Suprapubic skin (tissue), 4 donors: ENCODE results near the gene LTBP3. TPM values are rescaled to one million over a fixed set of nuclear protein-coding genes. Genes with fewer than 3 reads are reported as not detected.

Source experiments
- DNase-seq, 2 donors: peaks; one replicate each; pipeline ENCODE4 v3.0.0-alpha.2; 2019; ENCODE audit warnings: low spot score in 2 of 2
- H3K27ac ChIP-seq: fragments of 200-600 bp; sonication (generic); one replicate; pipeline ENCODE4 v1.5.1; 2019
- H3K27me3 ChIP-seq: fragments of 200-600 bp; sonication (generic); one replicate; pipeline ENCODE4 v1.5.1; 2019
- H3K36me3 ChIP-seq: fragments of 200-600 bp; sonication (generic); one replicate; pipeline ENCODE4 v1.5.1; 2019
- H3K4me1 ChIP-seq: fragments of 200-600 bp; sonication (generic); one replicate; pipeline ENCODE4 v1.5.1; 2019
- H3K4me3 ChIP-seq: fragments of 200-600 bp; sonication (generic); one replicate; pipeline ENCODE4 v1.5.1; 2019; ENCODE audit warnings: mild to moderate bottlenecking
- H3K9me3 ChIP-seq: fragments of 200-600 bp; sonication (generic); one replicate; pipeline ENCODE4 v1.5.1; 2019
- EP300 ChIP-seq: sonication (generic); formaldehyde crosslinking; IDR thresholded peaks from one replicate; pipeline ENCODE4 v1.6.1; 2017; ENCODE audit warnings: antibody characterized with exemption
- POLR2A ChIP-seq, 2 donors: fragments of 450-650 bp; IDR thresholded peaks; one replicate each; pipeline ENCODE4 v1.6.1; 2017; ENCODE audit warnings: antibody characterized with exemption in 2 of 2, mild to moderate bottlenecking in 2 of 2, moderate library complexity in 2 of 2
- POLR2AphosphoS5 ChIP-seq, 3 donors: sonication (generic); formaldehyde crosslinking; IDR thresholded peaks; one replicate each; pipeline ENCODE4 v1.6.1; 2017; ENCODE audit warnings: antibody characterized with exemption in 3 of 3
- WGBS: methylation state at CpG from one replicate; pipeline ENCODE4 v1.1.5; 2018; 5-methylcytosine and 5-hydroxymethylcytosine counted together
- total RNA-seq, 4 donors: library from RNA; depleted of rRNA; stranded (reverse); fragments of >200 nt; gene quantifications; one replicate each; pipeline ENCODE4 v1.1.0, GENCODE V29; 2016
- TF ChIP-seq, protein P1 (sequence below), 2 donors: fragments of 200-600 bp in 1 of 2; fragments of 450-650 bp in 1 of 2; sonication (generic) in 1 of 2; IDR thresholded peaks; one replicate each; pipeline ENCODE4 v1.5.1; 2016 to 2019; ENCODE audit warnings: antibody characterized with exemption in 2 of 2, mild to moderate bottlenecking in 1 of 2, moderate library complexity in 1 of 2

Gene LTBP3
- total RNA-seq, 4 donors from 2014 or later = 65.1 to 86.7 (median 71.0) TPM

DNA sequence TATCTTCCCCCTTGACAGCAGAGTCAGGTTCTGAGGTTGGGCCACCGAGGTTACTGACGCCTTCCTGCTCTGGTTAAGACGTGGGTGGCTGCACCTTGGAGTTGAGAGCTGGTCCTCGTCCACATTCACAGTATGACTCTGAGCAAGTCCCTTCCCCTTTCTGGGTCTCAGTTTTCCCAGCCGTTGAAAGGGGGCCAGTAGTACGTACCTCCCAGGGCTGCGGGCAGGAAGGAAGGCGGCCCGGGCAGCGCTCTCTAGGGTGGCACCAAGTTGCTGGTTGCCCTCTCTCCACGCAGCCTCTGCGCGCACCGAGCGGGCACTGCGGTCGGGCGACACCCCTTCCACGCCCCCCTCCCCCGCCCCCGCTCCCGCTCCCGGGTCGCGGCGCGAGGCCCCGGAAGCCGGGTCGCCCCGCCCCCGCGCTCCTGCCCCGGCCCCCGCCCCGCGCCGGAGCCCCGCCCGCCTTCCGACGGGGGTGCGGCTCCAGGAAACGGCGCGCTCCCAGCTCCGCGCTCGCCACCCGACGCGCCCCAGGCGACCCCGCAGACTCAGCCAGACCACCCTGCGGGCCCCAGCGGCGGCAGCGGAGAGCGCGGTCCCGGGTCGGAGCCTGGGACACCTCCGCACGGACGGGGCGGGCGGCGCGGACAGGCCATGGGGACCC is 17.5 kb upstream of the LTBP3 start, which contains the start of gene EHBP1L1:
Gene EHBP1L1, plus strand, starts transcription at position 486 of the 664 bp plus-strand sequence. CDS start 250 bp downstream, outside the sequence.
- TF ChIP-seq POLR2AphosphoS5 (IDR thresholded peaks at IDR 0.05) = no peak
- TF ChIP-seq EP300 = no peak
- Histone ChIP-seq H3K27ac (peak within 1 kb of the TSS; percentile 89), H3K9me3 (no peaks in the 10 kb centered on the region), H3K4me3 (peak within 1 kb of the TSS; percentile 94), H3K36me3 (peaks cover 19% of the 10 kb centered on the region), H3K4me1 (peaks cover 74% of the 10 kb centered on the region), H3K27me3 (no peaks in the 10 kb centered on the region)
- WGBS = 3% methylated on average over 6 of the region's 69 CpGs
- no peak for DNase-seq

GRCh38 chr11:65574811-65575567 is 16.8 kb upstream of the LTBP3 start:
- DNase-seq = no peak
- Histone ChIP-seq H3K27me3 (no peaks in the 10 kb centered on the region), H3K9me3 (no peaks in the 10 kb centered on the region), H3K36me3 (peaks cover 12% of the 10 kb centered on the region), H3K4me3 (peak overlapping the region; percentile 94), H3K27ac (peak overlapping the region; percentile 89), H3K4me1 (peaks cover 74% of the 10 kb centered on the region)
- WGBS = 18% methylated on average over 13 of the region's 28 CpGs
- TF ChIP-seq, protein P1, sequence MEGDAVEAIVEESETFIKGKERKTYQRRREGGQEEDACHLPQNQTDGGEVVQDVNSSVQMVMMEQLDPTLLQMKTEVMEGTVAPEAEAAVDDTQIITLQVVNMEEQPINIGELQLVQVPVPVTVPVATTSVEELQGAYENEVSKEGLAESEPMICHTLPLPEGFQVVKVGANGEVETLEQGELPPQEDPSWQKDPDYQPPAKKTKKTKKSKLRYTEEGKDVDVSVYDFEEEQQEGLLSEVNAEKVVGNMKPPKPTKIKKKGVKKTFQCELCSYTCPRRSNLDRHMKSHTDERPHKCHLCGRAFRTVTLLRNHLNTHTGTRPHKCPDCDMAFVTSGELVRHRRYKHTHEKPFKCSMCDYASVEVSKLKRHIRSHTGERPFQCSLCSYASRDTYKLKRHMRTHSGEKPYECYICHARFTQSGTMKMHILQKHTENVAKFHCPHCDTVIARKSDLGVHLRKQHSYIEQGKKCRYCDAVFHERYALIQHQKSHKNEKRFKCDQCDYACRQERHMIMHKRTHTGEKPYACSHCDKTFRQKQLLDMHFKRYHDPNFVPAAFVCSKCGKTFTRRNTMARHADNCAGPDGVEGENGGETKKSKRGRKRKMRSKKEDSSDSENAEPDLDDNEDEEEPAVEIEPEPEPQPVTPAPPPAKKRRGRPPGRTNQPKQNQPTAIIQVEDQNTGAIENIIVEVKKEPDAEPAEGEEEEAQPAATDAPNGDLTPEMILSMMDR (IDR thresholded peaks at IDR 0.05) = no peak
- TF ChIP-seq POLR2AphosphoS5 (IDR thresholded peaks at IDR 0.05) = no peak
- no peak for TF ChIP-seq POLR2A (IDR thresholded peaks at IDR 0.05)
- TF ChIP-seq EP300 = no peak

DNA sequence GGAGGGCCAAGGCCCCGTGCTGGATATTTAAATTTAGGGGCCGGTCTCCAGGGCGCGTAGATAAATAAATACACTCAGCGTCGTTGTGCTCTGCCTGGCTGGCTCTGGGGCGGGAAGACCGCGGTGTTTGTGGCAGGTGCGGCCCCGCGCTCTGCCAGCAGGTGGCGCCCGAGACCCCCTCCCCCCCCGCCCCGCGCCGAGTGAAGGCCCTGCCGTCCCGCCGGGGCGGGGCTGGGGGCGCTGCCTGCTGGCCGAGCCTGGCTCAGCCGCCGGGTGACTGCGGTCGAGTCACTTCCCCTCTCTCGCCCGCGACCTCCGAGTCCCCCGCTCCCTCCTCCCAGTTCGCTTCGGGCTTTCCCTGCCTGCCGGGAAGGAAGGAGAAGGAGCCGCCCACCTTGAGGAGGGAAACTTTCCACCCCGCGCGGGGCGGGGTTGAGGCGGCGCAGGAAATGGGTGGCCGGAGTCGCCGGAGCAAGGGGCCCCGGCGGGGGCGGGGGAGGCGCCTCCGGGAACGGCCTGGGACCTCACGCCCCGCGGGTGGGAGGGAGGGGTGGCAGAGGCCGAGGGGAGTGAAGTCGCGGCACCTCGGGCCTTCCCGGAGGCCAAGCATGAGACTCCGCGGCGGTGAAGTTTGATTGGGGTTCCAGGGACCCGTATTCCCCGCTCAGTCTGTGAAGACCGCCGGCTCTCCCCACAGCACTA is 16.1 kb upstream of the LTBP3 start:
- peaks cover 78% of the 10 kb centered on the region for H3K4me1 ChIP-seq
- no peak for TF ChIP-seq POLR2A (IDR thresholded peaks at IDR 0.05)
- TF ChIP-seq, protein P1 (IDR thresholded peaks at IDR 0.05) = peak; percentile 65 to 99
- peak in 2 of 3 donors; percentile 63 to 83 for TF ChIP-seq POLR2AphosphoS5 (IDR thresholded peaks at IDR 0.05)
- no peak for TF ChIP-seq EP300
- peak overlapping the region; percentile 94 for H3K4me3 ChIP-seq
- no peaks in the 10 kb centered on the region for H3K9me3 ChIP-seq
- peak; percentile 94 to 95 for DNase-seq
- H3K27me3 ChIP-seq = no peaks in the 10 kb centered on the region
- WGBS = 1% methylated on average over 26 of the region's 67 CpGs
- H3K27ac ChIP-seq = peak overlapping the region; percentile 89
- peaks cover 5% of the 10 kb centered on the region for H3K36me3 ChIP-seq

DNA sequence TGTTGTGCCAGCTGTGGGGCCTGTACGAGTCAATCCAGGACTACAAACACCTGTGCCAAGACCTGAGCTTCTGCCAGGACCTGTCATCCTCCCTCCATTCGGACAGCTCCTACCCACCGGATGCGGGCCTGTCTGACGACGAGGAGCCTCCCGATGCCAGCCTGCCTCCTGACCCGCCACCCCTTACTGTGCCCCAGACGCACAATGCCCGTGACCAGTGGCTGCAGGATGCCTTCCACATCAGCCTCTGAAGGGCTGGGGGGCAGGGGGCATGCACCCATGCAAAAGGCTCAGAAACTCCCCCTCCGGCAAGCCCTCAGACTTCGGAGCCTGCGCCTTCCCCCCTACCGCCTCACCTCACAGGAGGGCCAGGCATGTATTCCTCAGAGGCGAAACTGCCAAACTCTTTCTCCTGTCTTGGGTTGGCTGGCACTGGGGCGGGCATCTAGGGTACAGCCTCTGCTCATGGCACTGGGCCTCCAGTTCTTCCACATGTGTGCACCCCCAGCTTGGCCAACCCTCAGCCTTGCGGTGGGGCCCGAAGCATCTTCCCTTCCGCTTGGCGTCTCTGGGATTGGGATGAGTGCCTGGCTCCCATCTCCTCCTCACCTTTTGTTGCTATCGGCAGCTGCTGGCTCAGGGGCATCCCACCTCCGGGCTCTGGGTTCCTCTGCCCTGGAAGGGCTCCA is 15.4 kb upstream of the LTBP3 start:
- DNase-seq = no peak
- peak overlapping the region; percentile 94 for H3K4me3 ChIP-seq
- no peaks in the 10 kb centered on the region for H3K36me3 ChIP-seq
- peaks cover 83% of the 10 kb centered on the region for H3K4me1 ChIP-seq
- WGBS = 11% methylated on average over 14 of the region's 22 CpGs
- peak overlapping the region; percentile 89 for H3K27ac ChIP-seq
- no peak for TF ChIP-seq POLR2A (IDR thresholded peaks at IDR 0.05)
- TF ChIP-seq, protein P1 (IDR thresholded peaks at IDR 0.05) = no peak
- no peak for TF ChIP-seq POLR2AphosphoS5 (IDR thresholded peaks at IDR 0.05)
- no peak for TF ChIP-seq EP300
- H3K27me3 ChIP-seq = no peaks in the 10 kb centered on the region
- H3K9me3 ChIP-seq = no peaks in the 10 kb centered on the region

DNA sequence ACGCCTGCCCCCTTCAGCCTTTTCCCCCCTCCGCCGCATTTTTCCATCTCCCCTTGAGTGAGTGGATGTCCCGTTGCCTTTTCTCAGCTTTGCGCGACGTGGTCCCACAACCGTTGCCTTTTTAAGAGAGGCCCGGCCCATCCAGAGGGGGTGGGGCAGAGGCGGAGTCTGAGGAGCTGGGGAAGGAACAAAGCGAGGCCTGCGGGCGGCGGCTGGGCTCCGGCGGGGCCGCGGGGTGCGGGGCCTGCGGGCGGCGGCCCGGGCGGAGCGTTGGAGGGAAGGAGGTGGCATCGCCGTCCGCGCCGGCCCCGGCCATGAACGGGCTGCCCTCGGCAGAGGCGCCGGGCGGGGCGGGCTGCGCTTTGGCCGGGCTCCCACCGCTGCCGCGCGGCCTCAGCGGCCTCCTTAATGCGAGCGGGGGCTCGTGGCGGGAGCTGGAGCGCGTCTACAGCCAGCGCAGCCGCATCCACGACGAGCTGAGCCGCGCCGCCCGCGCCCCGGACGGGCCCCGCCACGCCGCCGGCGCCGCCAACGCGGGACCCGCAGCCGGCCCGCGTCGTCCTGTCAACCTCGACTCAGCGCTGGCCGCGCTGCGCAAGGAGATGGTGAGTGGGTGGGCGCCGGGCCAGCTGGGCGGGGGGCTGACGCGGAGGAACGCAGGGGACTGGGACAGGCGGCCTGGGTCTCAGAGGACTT is 14.3 kb upstream of the LTBP3 start, which contains the start of gene FAM89B:
Gene FAM89B, plus strand, starts transcription at position 183 of the 696 bp plus-strand sequence. Its CDS starts 132 bp downstream, at position 315.
- H3K27ac ChIP-seq = peak within 1 kb of the TSS; percentile 89
- peak; percentile 94 to 97 for DNase-seq
- TF ChIP-seq, protein P1 (IDR thresholded peaks at IDR 0.05) = no peak
- TF ChIP-seq EP300 (no peak), POLR2AphosphoS5 (IDR thresholded peaks at IDR 0.05) (no peak), POLR2A (IDR thresholded peaks at IDR 0.05) (no peak)
- peaks cover 81% of the 10 kb centered on the region for H3K4me1 ChIP-seq
- 0% methylated on average over 11 of the region's 86 CpGs for WGBS
- no peaks in the 10 kb centered on the region for H3K9me3 ChIP-seq
- peak within 1 kb of the TSS; percentile 94 for H3K4me3 ChIP-seq
- no peaks in the 10 kb centered on the region for H3K27me3 ChIP-seq
- H3K36me3 ChIP-seq = peaks cover 3% of the 10 kb centered on the region
